SK-N-MC (cell line): ENCODE results near the gene LILRB4.

Source experiments
- EZH2 ChIP-seq: fragments of 200-600 bp; sonication (generic); IDR thresholded peaks from one replicate; pipeline ENCODE4 v1.6.1; 2017; ENCODE audit warnings: antibody characterized with exemption
- POLR2AphosphoS5 ChIP-seq: IDR thresholded peaks from 2 replicates; pipeline ENCODE4 v1.6.1; 2012; ENCODE audit warnings: mild to moderate bottlenecking, low read depth, low read length, borderline replicate concordance

DNA sequence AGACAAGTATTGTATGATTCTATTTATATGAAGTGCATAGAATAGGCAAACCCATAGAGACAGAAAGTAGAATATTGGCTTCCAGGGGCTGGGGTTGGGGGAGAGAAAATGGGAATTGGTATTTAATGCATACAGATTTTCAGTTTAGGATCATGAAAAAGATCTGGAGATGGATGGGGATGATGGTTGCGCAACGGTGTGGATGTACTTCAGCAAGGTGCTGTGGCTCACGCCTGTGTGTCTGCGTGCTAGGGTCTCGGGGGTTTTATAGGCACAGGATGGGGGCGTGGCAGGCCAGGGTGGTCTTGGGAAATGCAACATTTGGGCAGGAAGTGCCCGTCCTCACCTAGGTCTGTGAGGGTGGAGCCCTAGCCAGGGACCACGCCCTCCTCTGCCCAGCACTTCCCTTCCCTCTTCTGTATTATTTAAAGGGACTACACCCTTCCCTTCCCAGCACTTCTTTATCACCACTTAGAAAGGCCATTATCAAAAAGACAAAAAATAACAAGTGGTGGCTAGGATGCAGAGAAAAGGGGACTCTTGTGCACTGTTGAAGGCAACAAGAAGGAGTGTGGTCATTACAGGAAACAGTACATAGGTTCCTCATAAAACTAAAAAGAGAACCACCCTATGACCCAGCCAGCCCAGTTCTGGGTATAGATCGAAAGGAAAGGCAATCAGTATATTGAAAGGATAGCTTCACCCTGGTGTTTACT lies 29.0 kb downstream of the LILRB4 start:
- TF ChIP-seq POLR2AphosphoS5 (no peak), EZH2 (no peak)
